HCT116 (cell line): ENCODE data around the gene SCARF1. TPM values are rescaled to one million over a fixed set of nuclear protein-coding genes. Genes with fewer than 3 reads are reported as not detected.

Experiments used
- ATF3 ChIP-seq: IDR thresholded peaks from 2 replicates; pipeline ENCODE4 v1.6.1; 2012
- ELF1 ChIP-seq: IDR thresholded peaks from 2 replicates; pipeline ENCODE4 v1.6.1; 2012; ENCODE audit warnings: low read depth, borderline replicate concordance
- EZH2 ChIP-seq: fragments of 200-600 bp; sonication (generic); IDR thresholded peaks from 2 replicates; pipeline ENCODE4 v1.6.1; 2017; ENCODE audit warnings: antibody characterized with exemption, mixed run types
- FOSL1 ChIP-seq: IDR thresholded peaks from 2 replicates; pipeline ENCODE4 v1.6.1; 2012; ENCODE audit warnings: low read depth
- MAX ChIP-seq: IDR thresholded peaks from 2 replicates; pipeline ENCODE4 v1.6.1; 2012
- POLR2A ChIP-seq: IDR thresholded peaks from 2 replicates; pipeline ENCODE4 v1.7.0; 2011; ENCODE audit warnings: borderline replicate concordance; ENCODE audit not compliant: insufficient read depth, insufficient read length; ENCODE audit errors: extremely low read depth
- RAD21 ChIP-seq: IDR thresholded peaks from 2 replicates; pipeline ENCODE4 v1.6.1; 2012; ENCODE audit warnings: low read depth, mild to moderate bottlenecking
- ZFX ChIP-seq: fragments of 450-650 bp; IDR thresholded peaks from 2 replicates; pipeline ENCODE4 v1.6.1; 2017
- total RNA-seq: library from RNA; stranded (reverse); gene quantifications from one replicate; pipeline ENCODE4 v1.2.1, GENCODE V29; 2021; ENCODE audit not compliant: unreplicated experiment
- TF ChIP-seq, protein P1 (sequence below), 3 experiments: fragments of 200-600 bp in 1 of 3; sonication (generic) in 1 of 3; IDR thresholded peaks in 2 of 3; conservative IDR thresholded peaks in 1 of 3; 2 replicates each; pipeline ENCODE4 v1.5.1; 2012 to 2017; ENCODE audit warnings: low read depth in 2 of 3, low read length in 2 of 3, antibody characterized with exemption in 1 of 3, borderline replicate concordance in 1 of 3, control low read depth in 1 of 3, mild to moderate bottlenecking in 1 of 3, mixed read lengths in 1 of 3, mixed run types in 1 of 3, moderate library complexity in 1 of 3; ENCODE audit not compliant: insufficient read depth in 1 of 3
- TF ChIP-seq, protein P2 (sequence below): IDR thresholded peaks from 2 replicates; pipeline ENCODE4 v1.6.1; 2012; ENCODE audit warnings: low read depth

SCARF1 gene
- total RNA-seq, 1 experiment from 2014 or later = 2.2 TPM

- TF ChIP-seq, protein P1, sequence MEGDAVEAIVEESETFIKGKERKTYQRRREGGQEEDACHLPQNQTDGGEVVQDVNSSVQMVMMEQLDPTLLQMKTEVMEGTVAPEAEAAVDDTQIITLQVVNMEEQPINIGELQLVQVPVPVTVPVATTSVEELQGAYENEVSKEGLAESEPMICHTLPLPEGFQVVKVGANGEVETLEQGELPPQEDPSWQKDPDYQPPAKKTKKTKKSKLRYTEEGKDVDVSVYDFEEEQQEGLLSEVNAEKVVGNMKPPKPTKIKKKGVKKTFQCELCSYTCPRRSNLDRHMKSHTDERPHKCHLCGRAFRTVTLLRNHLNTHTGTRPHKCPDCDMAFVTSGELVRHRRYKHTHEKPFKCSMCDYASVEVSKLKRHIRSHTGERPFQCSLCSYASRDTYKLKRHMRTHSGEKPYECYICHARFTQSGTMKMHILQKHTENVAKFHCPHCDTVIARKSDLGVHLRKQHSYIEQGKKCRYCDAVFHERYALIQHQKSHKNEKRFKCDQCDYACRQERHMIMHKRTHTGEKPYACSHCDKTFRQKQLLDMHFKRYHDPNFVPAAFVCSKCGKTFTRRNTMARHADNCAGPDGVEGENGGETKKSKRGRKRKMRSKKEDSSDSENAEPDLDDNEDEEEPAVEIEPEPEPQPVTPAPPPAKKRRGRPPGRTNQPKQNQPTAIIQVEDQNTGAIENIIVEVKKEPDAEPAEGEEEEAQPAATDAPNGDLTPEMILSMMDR (IDR thresholded peaks at IDR 0.05 in 2 of 3, conservative IDR thresholded peaks at IDR 0.05 in 1 of 3; ENCODE audit: borderline replicate concordance in 1 of 3, insufficient read depth in 1 of 3, low read depth in 2 of 3, low read length in 2 of 3) = no peak
- TF ChIP-seq MAX (no peak), EZH2 (no peak), ZFX (no peak), FOSL1 (no peak), RAD21 (no peak), ELF1 (no peak), POLR2A (no peak), ATF3 (no peak)
- TF ChIP-seq, protein P2, sequence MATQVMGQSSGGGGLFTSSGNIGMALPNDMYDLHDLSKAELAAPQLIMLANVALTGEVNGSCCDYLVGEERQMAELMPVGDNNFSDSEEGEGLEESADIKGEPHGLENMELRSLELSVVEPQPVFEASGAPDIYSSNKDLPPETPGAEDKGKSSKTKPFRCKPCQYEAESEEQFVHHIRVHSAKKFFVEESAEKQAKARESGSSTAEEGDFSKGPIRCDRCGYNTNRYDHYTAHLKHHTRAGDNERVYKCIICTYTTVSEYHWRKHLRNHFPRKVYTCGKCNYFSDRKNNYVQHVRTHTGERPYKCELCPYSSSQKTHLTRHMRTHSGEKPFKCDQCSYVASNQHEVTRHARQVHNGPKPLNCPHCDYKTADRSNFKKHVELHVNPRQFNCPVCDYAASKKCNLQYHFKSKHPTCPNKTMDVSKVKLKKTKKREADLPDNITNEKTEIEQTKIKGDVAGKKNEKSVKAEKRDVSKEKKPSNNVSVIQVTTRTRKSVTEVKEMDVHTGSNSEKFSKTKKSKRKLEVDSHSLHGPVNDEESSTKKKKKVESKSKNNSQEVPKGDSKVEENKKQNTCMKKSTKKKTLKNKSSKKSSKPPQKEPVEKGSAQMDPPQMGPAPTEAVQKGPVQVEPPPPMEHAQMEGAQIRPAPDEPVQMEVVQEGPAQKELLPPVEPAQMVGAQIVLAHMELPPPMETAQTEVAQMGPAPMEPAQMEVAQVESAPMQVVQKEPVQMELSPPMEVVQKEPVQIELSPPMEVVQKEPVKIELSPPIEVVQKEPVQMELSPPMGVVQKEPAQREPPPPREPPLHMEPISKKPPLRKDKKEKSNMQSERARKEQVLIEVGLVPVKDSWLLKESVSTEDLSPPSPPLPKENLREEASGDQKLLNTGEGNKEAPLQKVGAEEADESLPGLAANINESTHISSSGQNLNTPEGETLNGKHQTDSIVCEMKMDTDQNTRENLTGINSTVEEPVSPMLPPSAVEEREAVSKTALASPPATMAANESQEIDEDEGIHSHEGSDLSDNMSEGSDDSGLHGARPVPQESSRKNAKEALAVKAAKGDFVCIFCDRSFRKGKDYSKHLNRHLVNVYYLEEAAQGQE = no peak
Measured at GRCh38 chr17:1638171-1638590, 7.4 kb downstream of the SCARF1 start (continued).
